NT2/D1 (cell line): Measurements from ENCODE around the gene A2M.
A peak's percentile ranks its signal among the peaks of the same experiment; 100 is the strongest.

Experiments used
- DNase-seq: peaks from one replicate; pipeline ENCODE4 v3.0.0-alpha.2; 2011; ENCODE audit warnings: low read depth, low spot score
- H3K27me3 ChIP-seq: 2 replicates; pipeline ENCODE4 v1.6.0; 2011; ENCODE audit warnings: mild to moderate bottlenecking; ENCODE audit not compliant: insufficient read length, insufficient read depth
- H3K36me3 ChIP-seq: 2 replicates; pipeline ENCODE4 v1.6.1; 2011; ENCODE audit warnings: mild to moderate bottlenecking, low read length, mixed read lengths; ENCODE audit not compliant: insufficient read depth, insufficient read length
- H3K4me1 ChIP-seq: 2 replicates; pipeline ENCODE4 v1.5.1; 2011; ENCODE audit not compliant: insufficient read depth, insufficient read length
- H3K4me3 ChIP-seq: 2 replicates; pipeline ENCODE4 v1.5.1; 2011; ENCODE audit warnings: low read depth; ENCODE audit not compliant: insufficient read length
- H3K9ac ChIP-seq: 2 replicates; pipeline ENCODE4 v1.6.0; 2011; ENCODE audit warnings: low read depth; ENCODE audit not compliant: insufficient read length
- H3K9me3 ChIP-seq: 2 replicates; pipeline ENCODE4 v1.5.1; 2011; ENCODE audit warnings: mild to moderate bottlenecking, low read length; ENCODE audit not compliant: insufficient read depth
- SUZ12 ChIP-seq: IDR thresholded peaks from 2 replicates; pipeline ENCODE4 v1.6.1; 2011; ENCODE audit not compliant: insufficient read length, insufficient read depth; ENCODE audit errors: extremely low read depth
- YY1 ChIP-seq: IDR thresholded peaks from 2 replicates; pipeline ENCODE4 v1.6.1; 2011; ENCODE audit not compliant: insufficient read length, insufficient read depth
- ZNF274 ChIP-seq: IDR thresholded peaks from 2 replicates; pipeline ENCODE4 v1.6.1; 2011; ENCODE audit warnings: mild to moderate bottlenecking, low read depth, low read length

Gene A2M

DNA sequence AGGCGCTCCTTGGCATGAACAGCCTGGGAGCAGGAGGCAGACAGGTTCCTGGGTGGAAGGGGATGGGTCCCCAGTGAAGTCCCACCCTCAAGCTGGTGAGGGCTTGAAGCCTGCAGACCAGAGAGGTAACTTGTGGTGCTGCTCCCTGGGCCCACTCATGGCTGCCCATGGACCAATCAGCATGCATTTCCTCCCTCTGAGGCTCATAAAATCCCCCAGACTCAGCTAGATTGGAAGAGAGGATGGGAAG, 50.2 kb downstream of the A2M start:
- no peak for DNase-seq
- H3K4me3 ChIP-seq = peak overlapping the region; percentile 41

DNA sequence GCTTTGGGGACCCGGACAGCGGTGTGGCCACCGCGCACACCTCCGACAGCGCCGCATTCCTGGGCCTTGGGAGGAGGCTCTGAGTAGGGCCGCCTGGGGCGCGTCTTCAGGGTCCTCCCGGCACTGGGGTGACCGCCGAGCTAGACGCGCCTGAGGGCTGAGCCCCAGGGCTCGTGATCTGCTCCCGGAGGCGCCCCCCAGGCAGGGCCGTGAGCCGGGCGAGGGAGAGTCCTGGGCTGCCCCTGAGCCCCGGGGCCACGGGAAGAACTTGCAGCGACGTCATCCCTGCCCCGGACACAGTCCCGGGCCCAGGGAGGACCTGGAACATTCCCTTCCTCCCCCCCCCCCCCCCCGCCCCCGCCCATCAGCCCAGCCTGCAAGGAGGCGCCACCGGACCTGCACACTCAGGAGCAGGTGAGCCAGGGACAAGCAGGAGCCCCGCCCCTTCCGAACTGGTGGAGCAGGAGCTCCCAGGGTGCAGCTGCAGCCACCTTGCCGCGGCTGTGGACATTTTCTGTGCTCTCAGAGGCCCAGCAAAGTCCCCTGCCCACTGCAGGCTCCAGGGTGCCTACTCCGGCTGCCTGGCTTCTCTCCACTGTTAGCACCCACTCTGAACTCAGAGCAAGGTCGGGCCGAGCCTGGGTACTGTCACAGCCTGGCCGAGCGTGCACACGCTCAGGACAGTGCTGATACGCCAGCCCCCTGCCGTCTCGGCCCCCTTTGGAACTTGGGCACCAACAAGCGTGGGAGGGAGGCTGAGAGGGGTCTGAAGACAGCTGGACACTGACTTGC, 50.7 kb downstream of the A2M start:
- Histone ChIP-seq H3K4me1 (peaks cover 2% of the 10 kb centered on the region), H3K27me3 (no peaks in the 10 kb centered on the region), H3K4me3 (peak overlapping the region; percentile 91), H3K9ac (peak overlapping the region; percentile 99), H3K9me3 (peaks cover 12% of the 10 kb centered on the region; the same call in 1 of the 2 replicates), H3K36me3 (peaks cover 9% of the 10 kb centered on the region)
- TF ChIP-seq YY1 (no peak), ZNF274 (no peak), SUZ12 (no peak)
- peak; percentile 90 for DNase-seq

More for the DNA sequence above, 50.2 kb downstream of the A2M start:
- H3K4me1 ChIP-seq = peaks cover 2% of the 10 kb centered on the region
- TF ChIP-seq YY1 (no peak), SUZ12 (no peak)
- peaks cover 12% of the 10 kb centered on the region; the same call in 1 of the 2 replicates for H3K9me3 ChIP-seq
- H3K9ac ChIP-seq = peak overlapping the region; percentile 71
- H3K36me3 ChIP-seq = peaks cover 9% of the 10 kb centered on the region
- H3K27me3 ChIP-seq = no peaks in the 10 kb centered on the region

DNA sequence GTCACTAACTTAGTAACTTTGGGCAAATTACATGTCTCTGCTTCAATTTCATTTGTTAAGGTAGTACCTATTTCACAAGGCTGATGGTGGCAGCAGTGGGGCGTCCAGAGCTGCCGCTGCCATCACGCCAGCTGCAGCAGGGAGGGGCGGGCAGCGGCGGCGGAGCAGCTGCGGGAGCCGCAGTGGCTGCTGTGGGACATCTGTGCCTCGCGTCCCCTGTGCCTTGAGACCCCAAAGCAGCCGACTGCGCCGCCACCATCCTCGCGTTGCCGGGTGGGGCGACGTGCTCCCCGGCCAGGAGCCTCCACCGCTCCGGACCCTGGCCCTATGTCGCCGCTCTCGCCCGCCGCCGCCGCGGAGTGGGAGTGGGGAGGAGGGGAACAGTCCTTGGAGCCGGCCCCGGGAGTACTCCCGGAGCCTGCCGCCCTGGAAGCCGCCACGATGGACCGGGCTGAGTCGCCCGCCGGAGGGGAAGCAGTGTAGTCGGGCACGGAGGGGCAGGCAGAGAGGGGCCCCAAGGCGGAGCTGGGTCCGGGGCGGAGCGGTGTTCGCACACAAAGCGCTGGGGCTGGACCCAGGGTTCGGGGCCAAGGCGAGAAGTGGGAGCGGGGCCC, 51.4 kb downstream of the A2M start:
- H3K27me3 ChIP-seq = no peaks in the 10 kb centered on the region
- peak; percentile 91 for DNase-seq
- H3K9me3 ChIP-seq = peaks cover 12% of the 10 kb centered on the region; the same call in 1 of the 2 replicates
- TF ChIP-seq SUZ12 = no peak
- TF ChIP-seq YY1 = no peak
- TF ChIP-seq ZNF274 = no peak
- peaks cover 2% of the 10 kb centered on the region for H3K4me1 ChIP-seq
- H3K4me3 ChIP-seq = peak overlapping the region; percentile 91
- H3K36me3 ChIP-seq = peaks cover 9% of the 10 kb centered on the region
- peak overlapping the region; percentile 99 for H3K9ac ChIP-seq

DNA sequence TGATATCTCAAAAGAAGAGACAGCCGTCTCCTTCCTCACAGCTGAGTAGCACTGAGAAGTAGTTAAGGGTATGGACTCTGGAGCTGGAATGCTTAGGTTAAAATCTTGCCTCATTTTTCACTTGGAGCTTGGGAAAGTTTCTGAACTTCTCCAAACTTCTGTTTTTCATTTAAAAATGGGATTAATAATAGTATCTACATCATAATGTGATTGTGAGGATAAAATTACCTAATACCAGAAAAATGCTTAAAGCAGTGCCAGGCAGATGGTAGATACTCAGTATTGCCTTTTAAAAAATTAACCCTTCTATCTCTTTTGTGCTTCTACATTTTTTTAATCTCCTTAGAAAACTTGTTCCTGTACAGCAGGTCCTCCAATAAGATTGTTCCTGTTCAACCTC, 63.1 kb downstream of the A2M start:
- Histone ChIP-seq H3K36me3 (no peaks in the 10 kb centered on the region), H3K27me3 (no peaks in the 10 kb centered on the region), H3K4me3 (no peak overlapping the region), H3K9ac (no peak overlapping the region), H3K4me1 (no peaks in the 10 kb centered on the region), H3K9me3 (no peaks in the 10 kb centered on the region; the same call in 1 of the 2 replicates)
- TF ChIP-seq YY1 = no peak
- TF ChIP-seq ZNF274 = no peak
- no peak for TF ChIP-seq SUZ12
- no peak for DNase-seq

DNA sequence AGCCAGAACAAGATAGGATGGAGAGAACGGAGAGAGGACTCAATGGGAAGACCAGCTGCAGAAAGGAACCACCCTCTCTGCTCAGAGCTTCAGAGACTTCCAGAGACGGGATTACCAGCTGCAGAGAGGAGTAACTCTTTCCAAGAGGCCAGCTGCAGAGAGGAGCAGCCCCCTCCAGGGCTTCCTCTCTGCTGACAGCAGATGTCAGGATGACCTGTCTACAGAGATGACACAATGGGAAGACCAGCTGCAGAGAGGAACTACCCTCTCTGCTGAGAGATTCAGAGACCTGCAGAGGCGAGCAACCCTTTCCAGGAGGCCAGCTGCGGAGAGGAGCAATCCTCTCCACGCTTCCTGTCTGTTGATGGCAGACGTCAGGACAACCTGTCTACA, 64.6 kb downstream of the A2M start:
- TF ChIP-seq SUZ12 (no peak), YY1 (no peak)
- Histone ChIP-seq H3K9ac (no peak overlapping the region), H3K4me1 (no peaks in the 10 kb centered on the region), H3K4me3 (no peak overlapping the region), H3K27me3 (no peaks in the 10 kb centered on the region), H3K36me3 (no peaks in the 10 kb centered on the region), H3K9me3 (no peaks in the 10 kb centered on the region; the same call in 1 of the 2 replicates)
- no peak for DNase-seq

DNA sequence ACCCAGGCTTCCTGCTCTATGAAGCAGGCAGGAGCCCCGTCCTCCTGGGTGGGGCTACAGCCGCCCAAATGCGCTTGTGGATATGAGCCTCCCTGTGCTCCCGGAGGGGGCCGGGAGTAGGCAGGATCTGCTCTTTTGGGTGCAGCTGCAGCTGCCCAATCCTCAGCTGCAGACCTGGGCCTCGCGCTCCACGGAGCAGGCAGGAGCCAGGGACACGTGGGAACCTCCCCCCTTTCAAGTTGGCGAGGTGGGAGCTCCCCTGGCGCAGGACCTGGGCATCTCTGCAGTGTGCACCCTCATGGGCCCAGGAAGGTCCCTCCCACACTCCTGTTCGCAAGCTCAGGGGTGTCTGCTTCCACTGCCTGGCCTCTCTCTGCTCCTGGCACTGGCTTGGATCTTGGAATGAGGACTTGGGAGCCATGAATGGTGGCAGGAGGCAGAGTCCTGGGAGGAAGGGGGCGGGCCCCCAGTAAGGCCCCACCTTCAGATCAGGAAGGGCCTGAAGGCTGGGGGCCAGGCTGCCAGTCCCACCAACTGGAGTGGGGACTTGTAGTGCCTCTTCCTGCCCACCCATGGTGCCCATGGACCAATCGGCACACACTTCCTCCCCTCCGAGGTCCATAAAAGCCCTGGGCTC, 65.1 kb downstream of the A2M start:
- Histone ChIP-seq H3K9ac (no peak overlapping the region), H3K27me3 (no peaks in the 10 kb centered on the region), H3K4me3 (no peak overlapping the region), H3K4me1 (no peaks in the 10 kb centered on the region), H3K9me3 (peaks cover 5% of the 10 kb centered on the region; the same call in 1 of the 2 replicates), H3K36me3 (no peaks in the 10 kb centered on the region)
- no peak for DNase-seq
- TF ChIP-seq SUZ12 = no peak
- TF ChIP-seq ZNF274 = no peak
- TF ChIP-seq YY1 = no peak

DNA sequence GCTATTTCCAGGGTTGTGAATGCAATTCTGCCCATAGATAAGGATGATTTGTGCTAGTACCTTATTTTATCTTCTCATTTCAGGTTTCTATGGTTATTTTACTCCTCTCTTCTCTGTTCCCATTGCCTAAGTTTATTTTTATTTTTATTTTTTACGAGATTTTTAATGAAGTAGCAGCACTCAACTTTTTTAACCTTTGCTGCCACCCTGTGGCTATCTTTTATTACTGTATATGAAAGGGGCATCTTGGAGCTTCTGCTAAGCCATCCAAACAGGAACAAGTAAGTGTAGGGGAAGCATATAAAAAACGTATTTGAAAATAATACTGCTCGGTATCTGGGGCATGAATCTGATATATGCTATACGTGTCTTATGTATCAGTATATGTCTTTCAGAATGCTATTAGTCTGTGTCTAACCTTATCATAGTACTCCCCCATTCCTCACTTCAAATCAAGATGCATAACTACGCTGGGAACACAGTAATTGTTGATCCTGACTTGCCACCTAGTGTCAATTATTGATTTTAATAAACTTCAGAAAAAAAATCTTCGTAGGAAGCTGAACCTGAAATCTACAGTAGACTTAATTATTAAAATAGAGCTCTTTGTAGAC, 66.1 kb downstream of the A2M start:
- Histone ChIP-seq H3K9me3 (peaks cover 8% of the 10 kb centered on the region; the same call in 1 of the 2 replicates), H3K27me3 (no peaks in the 10 kb centered on the region), H3K36me3 (no peaks in the 10 kb centered on the region), H3K9ac (no peak overlapping the region), H3K4me1 (no peaks in the 10 kb centered on the region), H3K4me3 (no peak overlapping the region)
- no peak for TF ChIP-seq SUZ12
- TF ChIP-seq ZNF274 = no peak
- no peak for TF ChIP-seq YY1
- peak; percentile 66 for DNase-seq
